HG03103 (cell line): ENCODE data around the gene FAM219B.
"Not testable (repeated sequence)": the region's sequence is repeated elsewhere in the genome, so short reads cannot be mapped to it uniquely, and the experiment has no call there.

Experiments used
- ATAC-seq: cut with Tn5 transposase; IDR thresholded peaks from one replicate; pipeline ENCODE4 v1.9.1; 2021; ENCODE audit warnings: low read depth; ENCODE audit not compliant: unreplicated experiment

The FAM219B gene

GRCh38 chr15:74904190-74904805 lies 2.4 kb downstream of the FAM219B start:
- no peak for ATAC-seq

- ATAC-seq = no peak
Measured at GRCh38 chr15:74903676-74904075, 3.0 kb downstream of the FAM219B start.

GRCh38 chr15:74902295-74903075 lies 4.2 kb downstream of the FAM219B start:
- no peak for ATAC-seq

GRCh38 chr15:74901612-74902063 lies 5.0 kb downstream of the FAM219B start:
- ATAC-seq = no peak

- no peak for ATAC-seq
Measured at GRCh38 chr15:74897300-74897701, 9.3 kb downstream of the FAM219B start.

- ATAC-seq = no peak
Measured at GRCh38 chr15:74896316-74896715, 10.3 kb downstream of the FAM219B start.

GRCh38 chr15:74895830-74896229 lies 10.8 kb downstream of the FAM219B start:
- no peak for ATAC-seq

- not testable (repeated sequence) for ATAC-seq
Measured at GRCh38 chr15:74894383-74894782, 12.3 kb downstream of the FAM219B start.

GRCh38 chr15:74893627-74894026 lies 13.0 kb downstream of the FAM219B start:
- no peak for ATAC-seq

- ATAC-seq = no peak
Measured at GRCh38 chr15:74892931-74893330, 13.7 kb downstream of the FAM219B start.

- ATAC-seq = no peak
Measured at GRCh38 chr15:74892313-74892712, 14.3 kb downstream of the FAM219B start.

GRCh38 chr15:74891469-74891868 lies 15.2 kb downstream of the FAM219B start:
- no peak for ATAC-seq

GRCh38 chr15:74890665-74890960 lies 16.0 kb downstream of the FAM219B start:
- ATAC-seq = no peak

GRCh38 chr15:74889883-74890664 lies 16.6 kb downstream of the FAM219B start, which contains the start of gene MPI:
Gene MPI (plus strand): TSS chr15:74890042. CDS start chr15:74890074, 32 bp downstream.
- ATAC-seq = peak; percentile 83

GRCh38 chr15:74889390-74889882 lies 17.2 kb downstream of the FAM219B start:
- no peak for ATAC-seq

GRCh38 chr15:74888716-74889115 lies 17.9 kb downstream of the FAM219B start:
- no peak for ATAC-seq

- not testable (repeated sequence) for ATAC-seq
Measured at GRCh38 chr15:74887537-74888193, 19.0 kb downstream of the FAM219B start.

- ATAC-seq = no peak
Measured at GRCh38 chr15:74885461-74885860, 21.2 kb downstream of the FAM219B start.

- ATAC-seq = no peak
Measured at GRCh38 chr15:74884428-74885223, 22.0 kb downstream of the FAM219B start.

GRCh38 chr15:74882528-74882927 lies 24.1 kb downstream of the FAM219B start:
- no peak for ATAC-seq
